H1 (cell line): Measurements from ENCODE around the gene POLH. TPM values are rescaled to one million over a fixed set of nuclear protein-coding genes. Genes with fewer than 3 reads are reported as not detected.

Source experiments
- CTCF ChIA-PET: fragments of 300-600 bp; sonication (Branson Sonifier 250); formaldehyde crosslinking; loops from one replicate; lab custom pipeline; 2021; ENCODE audit not compliant: partially characterized antibody; lab: Charles Lee
- POLR2A ChIA-PET: fragments of 300-600 bp; sonication (Branson Sonifier 250); formaldehyde crosslinking; loops from one replicate; lab custom pipeline; 2021; ENCODE audit warnings: inconsistent platforms; ENCODE audit not compliant: partially characterized antibody; lab: Charles Lee
- DNase-seq, 2 experiments: peaks; one replicate each; pipeline versions ENCODE4 v3.0.0 to v3.0.0-alpha.2; 2010 to 2022; ENCODE audit warnings: low spot score in 2 of 2, low read depth in 1 of 2, mixed read lengths in 1 of 2
- FAIRE-seq: peaks from 2 replicates; lab custom pipeline; 2011; peaks lifted over from hg19 to GRCh38; lab: Jason Lieb, UNC
- H2AFZ ChIP-seq: 2 replicates; pipeline ENCODE4 v1.8.1; 2012; ENCODE audit warnings: low read length, inconsistent platforms
- H2AK5ac ChIP-seq: 2 replicates; pipeline ENCODE4 v1.6.1; 2013; ENCODE audit warnings: low read depth, low read length
- H2BK120ac ChIP-seq: replicated peaks from 2 replicates; pipeline ENCODE3; 2013; ENCODE audit warnings: low read depth, low read length, inconsistent platforms
- H2BK12ac ChIP-seq: 2 replicates; pipeline ENCODE4 v1.6.1; 2013; ENCODE audit warnings: low read depth, low read length
- H2BK15ac ChIP-seq: 2 replicates; pipeline ENCODE4 v1.6.1; 2013; ENCODE audit warnings: low read length
- H2BK20ac ChIP-seq: 2 replicates; pipeline ENCODE4 v1.6.1; 2013; ENCODE audit warnings: low read length
- H2BK5ac ChIP-seq: 2 replicates; pipeline ENCODE4 v1.6.1; 2013; ENCODE audit warnings: low read depth, low read length
- H3K14ac ChIP-seq: 2 replicates; pipeline ENCODE4 v1.6.1; 2013; ENCODE audit warnings: inconsistent platforms; ENCODE audit not compliant: insufficient read length
- H3K18ac ChIP-seq: 2 replicates; pipeline ENCODE4 v1.6.1; 2013; ENCODE audit warnings: low read length; ENCODE audit errors: extremely low read depth
- H3K23ac ChIP-seq: 2 replicates; pipeline ENCODE4 v1.6.1; 2013; ENCODE audit warnings: inconsistent platforms; ENCODE audit not compliant: insufficient read length
- H3K23me2 ChIP-seq: 2 replicates; pipeline ENCODE4 v1.6.1; 2013; ENCODE audit warnings: low read depth, low read length
- H3K27ac ChIP-seq: 2 replicates; pipeline ENCODE4 v1.6.1; 2011; ENCODE audit warnings: low read depth, low read length, inconsistent platforms
- H3K27me3 ChIP-seq, 4 experiments: replicated peaks in 1 of 4; 1 replicate in 1 of 4; 2 replicates in 3 of 4; pipeline versions ENCODE4 v1.6.1 to v1.8.1; 2011 to 2013; ENCODE audit warnings: low read length in 3 of 4, mild to moderate bottlenecking in 3 of 4, inconsistent platforms in 2 of 4, mixed read lengths in 2 of 4, moderate library complexity in 1 of 4; ENCODE audit not compliant: control insufficient read depth in 3 of 4, insufficient read depth in 3 of 4; ENCODE audit errors: extremely low read depth in 1 of 4
- H3K36me3 ChIP-seq, 4 experiments: 2 replicates each; pipeline versions ENCODE4 v1.6.1 to v1.8.1; 2011 to 2013; ENCODE audit warnings: mild to moderate bottlenecking in 4 of 4, low read length in 3 of 4, moderate library complexity in 2 of 4, control low read depth in 1 of 4, inconsistent platforms in 1 of 4; ENCODE audit not compliant: insufficient read depth in 4 of 4, control insufficient read depth in 2 of 4
- H3K4ac ChIP-seq: replicated peaks from 2 replicates; pipeline ENCODE3; 2013; ENCODE audit warnings: low read length, low read depth, mixed read lengths, inconsistent platforms; ENCODE audit not compliant: insufficient read length
- H3K4me1 ChIP-seq, 4 experiments: replicated peaks in 1 of 4; 1 replicate in 1 of 4; 2 replicates in 3 of 4; pipeline versions ENCODE4 v1.6.1 to v1.8.1; 2011 to 2013; ENCODE audit warnings: low read length in 3 of 4, inconsistent platforms in 2 of 4, mixed read lengths in 1 of 4; ENCODE audit not compliant: insufficient read depth in 4 of 4, control insufficient read depth in 3 of 4
- H3K4me2 ChIP-seq, 2 experiments: 2 replicates each; pipeline versions ENCODE4 v1.6.1 to v1.8.1; 2011 to 2013; ENCODE audit warnings: low read depth in 2 of 2, low read length in 2 of 2, control low read depth in 1 of 2, inconsistent platforms in 1 of 2, mild to moderate bottlenecking in 1 of 2; ENCODE audit not compliant: insufficient read depth in 1 of 2
- H3K4me3 ChIP-seq, 4 experiments: fragments of 200-600, 300-600 bp in 1 of 4; sonication (generic), shearing (Covaris generic), sonication (Bioruptor Twin) in 1 of 4; 2 replicates each; pipeline versions ENCODE4 v1.5.1 to v1.8.1; 2011 to 2016; ENCODE audit warnings: low read length in 4 of 4, low read depth in 3 of 4, control low read depth in 2 of 4, inconsistent platforms in 2 of 4, mild to moderate bottlenecking in 2 of 4, mixed read lengths in 1 of 4, moderate library complexity in 1 of 4; ENCODE audit not compliant: insufficient read depth in 2 of 4; ENCODE audit errors: extremely low read depth in 1 of 4
- H3K56ac ChIP-seq: replicated peaks from 2 replicates; pipeline ENCODE3; 2013; ENCODE audit warnings: low read depth, mild to moderate bottlenecking, mixed read lengths, low read length, inconsistent platforms; ENCODE audit not compliant: insufficient read length
- H3K79me1 ChIP-seq: 2 replicates; pipeline ENCODE4 v1.6.1; 2013; ENCODE audit warnings: low read depth, low read length, control low read depth
- H3K79me2 ChIP-seq, 2 experiments: 2 replicates each; pipeline versions ENCODE4 v1.6.1 to v1.8.1; 2012 to 2013; ENCODE audit warnings: low read length in 2 of 2, mild to moderate bottlenecking in 2 of 2, inconsistent platforms in 1 of 2; ENCODE audit not compliant: insufficient read depth in 2 of 2, control insufficient read depth in 1 of 2
- H3K9ac ChIP-seq, 4 experiments: replicated peaks in 1 of 4; 1 replicate in 1 of 4; 2 replicates in 3 of 4; pipeline versions ENCODE4 v1.6.1 to v1.8.1; 2011 to 2013; ENCODE audit warnings: low read depth in 3 of 4, low read length in 3 of 4, control low read depth in 2 of 4, mild to moderate bottlenecking in 2 of 4, moderate library complexity in 2 of 4, inconsistent platforms in 1 of 4; ENCODE audit errors: extremely low read depth in 1 of 4
- H3K9me3 ChIP-seq, 2 experiments: 2 replicates each; pipeline versions ENCODE4 v1.6.1 to v1.8.1; 2012 to 2013; ENCODE audit warnings: mild to moderate bottlenecking in 2 of 2, moderate library complexity in 2 of 2, control low read depth in 1 of 2, inconsistent platforms in 1 of 2, low read depth in 1 of 2, low read length in 1 of 2, mixed read lengths in 1 of 2; ENCODE audit not compliant: insufficient read depth in 2 of 2
- H4K20me1 ChIP-seq, 2 experiments: replicated peaks in 1 of 2; 2 replicates each; pipeline versions ENCODE3 to v1.8.1; 2011 to 2013; ENCODE audit warnings: inconsistent platforms in 2 of 2, low read length in 2 of 2, mild to moderate bottlenecking in 1 of 2; ENCODE audit not compliant: insufficient read depth in 2 of 2, control insufficient read depth in 1 of 2
- H4K5ac ChIP-seq: 2 replicates; pipeline ENCODE4 v1.6.1; 2013; ENCODE audit warnings: low read length, low read depth, mixed read lengths, inconsistent platforms; ENCODE audit not compliant: insufficient read length
- H4K8ac ChIP-seq: 2 replicates; pipeline ENCODE4 v1.8.0; 2013; ENCODE audit warnings: mild to moderate bottlenecking, moderate library complexity, low read length, inconsistent platforms; ENCODE audit not compliant: insufficient read depth; ENCODE audit errors: extremely low read depth
- H4K91ac ChIP-seq: replicated peaks from 2 replicates; pipeline ENCODE3; 2013; ENCODE audit warnings: low read length, mixed read lengths, inconsistent platforms; ENCODE audit not compliant: insufficient read length
- CBX5 ChIP-seq: fragments of 300-800, 300-1000 bp; sonication (generic); IDR thresholded peaks from 2 replicates; pipeline ENCODE4 v1.7.1; 2016; ENCODE audit warnings: antibody characterized with exemption, low read length, low read depth
- CEBPB ChIP-seq: IDR thresholded peaks from 2 replicates; pipeline ENCODE4 v1.6.1; 2012; ENCODE audit warnings: low read depth, low read length
- CTCF ChIP-seq, 3 experiments: IDR thresholded peaks; 1 replicate in 2 of 3; 2 replicates in 1 of 3; pipeline versions ENCODE4 v1.5.1 to v1.6.1; 2011; ENCODE audit warnings: low read length in 3 of 3, mild to moderate bottlenecking in 3 of 3, inconsistent platforms in 2 of 3, low read depth in 1 of 3, moderate library complexity in 1 of 3; ENCODE audit not compliant: insufficient read depth in 1 of 3; ENCODE audit errors: control extremely low read depth in 1 of 3
- GABPA ChIP-seq: IDR thresholded peaks from 2 replicates; pipeline ENCODE4 v1.6.1; 2011; ENCODE audit warnings: mild to moderate bottlenecking, low read length, moderate library complexity, borderline replicate concordance; ENCODE audit not compliant: insufficient read depth
- HDAC6 ChIP-seq: IDR thresholded peaks from one replicate; pipeline ENCODE4 v1.7.1; 2012; ENCODE audit warnings: low read depth, mild to moderate bottlenecking, inconsistent platforms, low read length, moderate library complexity
- KDM1A ChIP-seq: fragments of 200-600, 300-600 bp; sonication (generic); IDR thresholded peaks from 2 replicates; pipeline ENCODE4 v1.7.1; 2016; ENCODE audit warnings: mild to moderate bottlenecking, low read length, borderline replicate concordance
- RAD21 ChIP-seq, 2 experiments: IDR thresholded peaks in 1 of 2; conservative IDR thresholded peaks in 1 of 2; 2 replicates each; pipeline ENCODE4 v1.6.1; 2011; ENCODE audit warnings: low read depth in 2 of 2, low read length in 2 of 2, improper control_type of control experiment in 1 of 2, inconsistent platforms in 1 of 2, mild to moderate bottlenecking in 1 of 2, moderate library complexity in 1 of 2
- SP4 ChIP-seq: IDR thresholded peaks from 2 replicates; pipeline ENCODE4 v1.6.1; 2012; ENCODE audit warnings: low read length, inconsistent platforms
- WGBS, 2 experiments: shearing (Covaris generic) in 1 of 2; methylation state at CpG; one replicate each; pipeline versions ENCODE4 v1.1.6 to v1.1.7; 2013 to 2015; ENCODE audit warnings: low lambda C conversion rate in 2 of 2, mixed read lengths in 2 of 2, inconsistent platforms in 1 of 2, low coverage in 1 of 2, missing lambda C conversion rate in 1 of 2; ENCODE audit not compliant: insufficient replicate concordance in 2 of 2, insufficient coverage in 1 of 2, insufficient read length in 1 of 2; ENCODE audit errors: extremely low coverage in 1 of 2, missing lambda C conversion rate in 1 of 2; 5-methylcytosine and 5-hydroxymethylcytosine counted together
- polyA plus RNA-seq, 7 experiments: library from polyadenylated mRNA; depleted of rRNA in 3 of 7; stranded (reverse) in 5 of 7; unstranded in 2 of 7; fragments of >200 nt in 5 of 7; fragments of 200-250 nt in 2 of 7; gene quantifications; 1 replicate in 5 of 7; 2 replicates in 1 of 7; 4 replicates in 1 of 7; pipeline versions ENCODE4 v1.2.1 to v1.2.3, GENCODE V29; 2011 to 2013; ENCODE audit warnings: missing spikeins in 2 of 7, mixed read lengths in 2 of 7
- total RNA-seq: library from RNA; stranded (reverse); fragmentation: NEBNext Ultra II Directional; extraction: Animal tissue kit (Norgen Biotek cat#: 25700); gene quantifications from 2 replicates; pipeline ENCODE4 v1.2.1, GENCODE V29; 2021

POLH gene
- total and polyA plus RNA-seq, 2 of the 8 experiments (the other 6 are each of a cell fraction or from before 2014, with no cell fraction given), result 5.8 to 12.4 TPM

GRCh38 chr6:43608310-43608763, 32.4 kb downstream of the POLH start:
- Histone ChIP-seq H2BK120ac (no peak overlapping the region), H3K36me3 (peaks cover 2 to 9% (median 5%) of the 10 kb centered on the region in 4 experiments; a peak in 5 of 8 replicates), H3K23me2 (no peaks in the 10 kb centered on the region), H4K8ac (no peak overlapping the region), H2BK5ac (no peak overlapping the region), H2BK12ac (no peak overlapping the region), H2BK20ac (no peak overlapping the region), H4K91ac (no peak overlapping the region), H3K56ac (no peak overlapping the region), H2BK15ac (no peak overlapping the region), H2AFZ (no peak overlapping the region), H2AK5ac (no peak overlapping the region), H3K4me2 (no peak overlapping the region), H3K79me2 (no peaks in the 10 kb centered on the region), H3K27me3 (no peaks in the 10 kb centered on the region), H3K18ac (no peak overlapping the region), H4K5ac (no peak overlapping the region), H3K9ac (no peak overlapping the region), H3K14ac (no peak overlapping the region), H3K4me1 (no peaks in the 10 kb centered on the region), H3K27ac (no peak overlapping the region), H3K9me3 (no peaks in the 10 kb centered on the region), H4K20me1 (peaks cover 0 to 1% of the 10 kb centered on the region in 2 experiments), H3K4ac (no peak overlapping the region), H3K23ac (no peak overlapping the region), H3K79me1 (no peaks in the 10 kb centered on the region), H3K4me3 (no peak overlapping the region)
- peak; percentile 70 for FAIRE-seq
- POLR2A ChIA-PET, result interaction anchor here (1.1 to 3.5 kb wide), 8 partner anchors 8 to 60 kb away, joined by 3 to 10 read pairs (median 5); partner anchors contain the start of genes GTPBP2, POLH and XPO5
- CTCF ChIA-PET, result interaction anchor here (0.7 to 3.6 kb wide), 22 partner anchors 10 to 474 kb away, joined by 3 to 23 read pairs (median 4); partner anchors contain the start of genes GTPBP2 and RSPH9
- TF ChIP-seq CTCF (IDR thresholded peaks at IDR 0.05; ENCODE audit: control extremely low read depth in 1 of 3, insufficient read depth in 1 of 3, low read depth in 1 of 3, low read length in 3 of 3) (peak; percentile 14 to 90 (median 72)), KDM1A (peak; percentile 42; the same call in 1 of the 2 replicates), CBX5 (no peak), CEBPB (0 out of 2 replicates have a peak, but pooled peaks have one; percentile 17), HDAC6 (no peak), SP4 (no peak), RAD21 (IDR thresholded peaks at IDR 0.05 in 1 of 2, conservative IDR thresholded peaks at IDR 0.05 in 1 of 2; ENCODE audit: low read depth in 2 of 2, low read length in 2 of 2) (peak; percentile 64 to 72), GABPA (no peak)
- DNase-seq, result peak; percentile 17 to 84
- WGBS, 2 experiments, result 12% methylated on average over 5 of the region's 5 CpGs; no CpG with 5 or more reads in 1 of the 2 experiments
